GM12872 (cell line): ENCODE results near the gene CMSS1.

Experiments used
- CTCF ChIP-seq: IDR thresholded peaks from 3 replicates; pipeline ENCODE4 v1.5.1; 2011; ENCODE audit warnings: low read depth, mild to moderate bottlenecking, low read length, moderate library complexity; ENCODE audit not compliant: insufficient read depth

The CMSS1 gene

GRCh38 chr3:100093831-100094230, 276.2 kb downstream of the CMSS1 start:
- no peak for TF ChIP-seq CTCF

- no peak for TF ChIP-seq CTCF
Measured at GRCh38 chr3:100096866-100097265, 279.2 kb downstream of the CMSS1 start.

- no peak for TF ChIP-seq CTCF
Measured at GRCh38 chr3:100097919-100098783, 280.5 kb downstream of the CMSS1 start.

- no peak for TF ChIP-seq CTCF
Measured at GRCh38 chr3:100098784-100099070, 281.1 kb downstream of the CMSS1 start.

GRCh38 chr3:100099621-100100020, 282.0 kb downstream of the CMSS1 start:
- TF ChIP-seq CTCF, result no peak

- TF ChIP-seq CTCF, result no peak
Measured at GRCh38 chr3:100100425-100100824, 282.8 kb downstream of the CMSS1 start.

- TF ChIP-seq CTCF, result no peak
Measured at GRCh38 chr3:100102757-100103156, 285.1 kb downstream of the CMSS1 start.
